ENCODE measurements around the gene CSRP1.

DNA sequence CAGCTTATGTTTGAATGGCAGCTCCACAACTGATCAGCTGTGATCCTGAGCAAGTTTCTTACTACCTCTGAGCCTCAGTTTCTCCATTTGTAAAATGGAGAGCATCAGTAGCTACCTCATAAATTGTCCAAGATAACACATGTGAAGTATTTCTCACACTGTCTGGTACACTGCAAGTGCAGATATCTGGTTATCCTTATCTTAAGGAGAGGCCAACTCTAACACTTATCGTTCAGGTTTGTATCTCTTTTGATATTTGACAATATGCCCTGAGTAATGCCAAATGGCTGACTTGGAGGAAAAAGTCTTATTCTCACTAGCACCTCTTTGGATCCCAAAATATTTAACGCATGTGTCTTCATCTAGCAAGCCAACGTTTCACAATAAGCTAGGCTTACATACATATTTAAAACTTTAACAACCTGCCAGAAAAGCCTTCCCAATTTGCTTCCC lies 2.7 kb downstream of the CSRP1 start:
- TF ChIP-seq, protein P1, sequence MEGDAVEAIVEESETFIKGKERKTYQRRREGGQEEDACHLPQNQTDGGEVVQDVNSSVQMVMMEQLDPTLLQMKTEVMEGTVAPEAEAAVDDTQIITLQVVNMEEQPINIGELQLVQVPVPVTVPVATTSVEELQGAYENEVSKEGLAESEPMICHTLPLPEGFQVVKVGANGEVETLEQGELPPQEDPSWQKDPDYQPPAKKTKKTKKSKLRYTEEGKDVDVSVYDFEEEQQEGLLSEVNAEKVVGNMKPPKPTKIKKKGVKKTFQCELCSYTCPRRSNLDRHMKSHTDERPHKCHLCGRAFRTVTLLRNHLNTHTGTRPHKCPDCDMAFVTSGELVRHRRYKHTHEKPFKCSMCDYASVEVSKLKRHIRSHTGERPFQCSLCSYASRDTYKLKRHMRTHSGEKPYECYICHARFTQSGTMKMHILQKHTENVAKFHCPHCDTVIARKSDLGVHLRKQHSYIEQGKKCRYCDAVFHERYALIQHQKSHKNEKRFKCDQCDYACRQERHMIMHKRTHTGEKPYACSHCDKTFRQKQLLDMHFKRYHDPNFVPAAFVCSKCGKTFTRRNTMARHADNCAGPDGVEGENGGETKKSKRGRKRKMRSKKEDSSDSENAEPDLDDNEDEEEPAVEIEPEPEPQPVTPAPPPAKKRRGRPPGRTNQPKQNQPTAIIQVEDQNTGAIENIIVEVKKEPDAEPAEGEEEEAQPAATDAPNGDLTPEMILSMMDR (IDR thresholded peaks at IDR 0.05 in 4 of 5, conservative IDR thresholded peaks at IDR 0.05 in 1 of 5), result no peak
- no peak for TF ChIP-seq POLR2A (IDR thresholded peaks at IDR 0.05)

All from gastrocnemius medialis (tissue), 4 donors.